Calu3 (cell line): Measurements from ENCODE around the gene PEX6. TPM values are rescaled to one million over a fixed set of nuclear protein-coding genes. Genes with fewer than 3 reads are reported as not detected.
A peak's percentile ranks its signal among the peaks of the same experiment; 100 is the strongest.
"Not testable (repeated sequence)": the region's sequence is repeated elsewhere in the genome, so short reads cannot be mapped to it uniquely, and the experiment has no call there.

ENCODE experiments used
- BruUV-seq: library from RNA; stranded (reverse); fragments of 400-500 nt; replicated peaks from 2 replicates; lab custom pipeline; 2021; lab: Mats Ljungman, UMichigan
- CTCF ChIA-PET: fragments of 300-600 bp; sonication (Branson Sonifier 250); formaldehyde crosslinking; loops from one replicate; lab custom pipeline; 2022; ENCODE audit warnings: antibody characterized with exemption; lab: Charles Lee
- DNase-seq: peaks from one replicate; pipeline ENCODE4 v3.0.0; 2022
- H3K27ac Mint-ChIP-seq: one replicate; pipeline ENCODE4 v1.8.0; 2022; ENCODE audit warnings: mixed read lengths; ENCODE audit not compliant: unreplicated experiment
- H3K27me3 Mint-ChIP-seq: one replicate; pipeline ENCODE4 v1.8.0; 2022; ENCODE audit warnings: mixed read lengths; ENCODE audit not compliant: unreplicated experiment
- H3K36me3 Mint-ChIP-seq: one replicate; pipeline ENCODE4 v1.8.0; 2022; ENCODE audit warnings: mild to moderate bottlenecking, moderate library complexity, mixed read lengths; ENCODE audit not compliant: insufficient read depth, unreplicated experiment
- H3K4me1 Mint-ChIP-seq: one replicate; pipeline ENCODE4 v1.8.0; 2022; ENCODE audit warnings: mild to moderate bottlenecking, low read depth, mixed read lengths; ENCODE audit not compliant: unreplicated experiment
- H3K4me3 Mint-ChIP-seq: one replicate; pipeline ENCODE4 v1.8.0; 2022; ENCODE audit warnings: mild to moderate bottlenecking, low read depth, moderate library complexity, mixed read lengths; ENCODE audit not compliant: unreplicated experiment
- H3K9me3 Mint-ChIP-seq: one replicate; pipeline ENCODE4 v1.8.0; 2022; ENCODE audit warnings: low read depth, mixed read lengths; ENCODE audit not compliant: unreplicated experiment
- intact Hi-C: fragments of 100-400 bp; cut with micrococcal nuclease; formaldehyde crosslinking; loops from one replicate; pipeline ENCODE4 v1.10.0; 2022; ENCODE audit not compliant: unreplicated experiment
- total RNA-seq: library from RNA; stranded (reverse); gene quantifications from 2 replicates; pipeline ENCODE4 v1.2.3, GENCODE V29; 2022
- TF ChIP-seq, protein P1 (sequence below): fragments of 200-600 bp; IDR thresholded peaks from one replicate; pipeline ENCODE4 v1.8.0; 2022; ENCODE audit warnings: antibody characterized with exemption; ENCODE audit not compliant: unreplicated experiment

Gene PEX6
- total RNA-seq, 1 experiment from 2014 or later, result 27.8 TPM

DNA sequence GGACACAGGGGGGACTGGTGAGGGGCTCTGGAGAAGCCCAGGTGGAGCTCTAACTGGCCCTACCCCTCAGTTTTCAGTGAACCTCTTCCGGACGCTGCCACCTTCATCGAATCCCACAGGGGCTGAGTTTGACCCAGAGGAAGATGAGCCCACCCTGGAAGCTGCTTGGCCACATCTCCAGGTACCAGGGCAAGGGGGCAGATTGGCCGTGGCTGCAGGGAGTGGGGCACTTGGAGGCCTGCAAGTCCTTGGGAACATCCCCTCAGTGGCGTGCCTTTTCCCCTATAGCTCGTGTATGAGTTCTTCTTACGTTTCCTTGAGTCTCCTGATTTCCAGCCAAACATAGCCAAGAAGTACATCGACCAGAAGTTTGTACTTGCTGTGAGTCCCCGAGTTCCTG is 28.1 kb upstream of the PEX6 start:
- no peaks in the 10 kb centered on the region for H3K9me3 Mint-ChIP-seq
- no TSS peak for BruUV-seq
- peaks cover 23% of the 10 kb centered on the region for H3K36me3 Mint-ChIP-seq
- TF ChIP-seq, protein P1, sequence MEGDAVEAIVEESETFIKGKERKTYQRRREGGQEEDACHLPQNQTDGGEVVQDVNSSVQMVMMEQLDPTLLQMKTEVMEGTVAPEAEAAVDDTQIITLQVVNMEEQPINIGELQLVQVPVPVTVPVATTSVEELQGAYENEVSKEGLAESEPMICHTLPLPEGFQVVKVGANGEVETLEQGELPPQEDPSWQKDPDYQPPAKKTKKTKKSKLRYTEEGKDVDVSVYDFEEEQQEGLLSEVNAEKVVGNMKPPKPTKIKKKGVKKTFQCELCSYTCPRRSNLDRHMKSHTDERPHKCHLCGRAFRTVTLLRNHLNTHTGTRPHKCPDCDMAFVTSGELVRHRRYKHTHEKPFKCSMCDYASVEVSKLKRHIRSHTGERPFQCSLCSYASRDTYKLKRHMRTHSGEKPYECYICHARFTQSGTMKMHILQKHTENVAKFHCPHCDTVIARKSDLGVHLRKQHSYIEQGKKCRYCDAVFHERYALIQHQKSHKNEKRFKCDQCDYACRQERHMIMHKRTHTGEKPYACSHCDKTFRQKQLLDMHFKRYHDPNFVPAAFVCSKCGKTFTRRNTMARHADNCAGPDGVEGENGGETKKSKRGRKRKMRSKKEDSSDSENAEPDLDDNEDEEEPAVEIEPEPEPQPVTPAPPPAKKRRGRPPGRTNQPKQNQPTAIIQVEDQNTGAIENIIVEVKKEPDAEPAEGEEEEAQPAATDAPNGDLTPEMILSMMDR, result no peak
- CTCF ChIA-PET, result interaction anchor here (1.3 kb wide), 1 partner anchor 78 kb away, joined by 4 read pairs; the partner anchor contains the start of gene CNPY3
- intact Hi-C loops, result no loop called here
- no peak overlapping the region for H3K4me3 Mint-ChIP-seq
- H3K4me1 Mint-ChIP-seq, result peaks cover 4% of the 10 kb centered on the region
- no peaks in the 10 kb centered on the region for H3K27me3 Mint-ChIP-seq
- no peak overlapping the region for H3K27ac Mint-ChIP-seq
- DNase-seq, result no peak

DNA sequence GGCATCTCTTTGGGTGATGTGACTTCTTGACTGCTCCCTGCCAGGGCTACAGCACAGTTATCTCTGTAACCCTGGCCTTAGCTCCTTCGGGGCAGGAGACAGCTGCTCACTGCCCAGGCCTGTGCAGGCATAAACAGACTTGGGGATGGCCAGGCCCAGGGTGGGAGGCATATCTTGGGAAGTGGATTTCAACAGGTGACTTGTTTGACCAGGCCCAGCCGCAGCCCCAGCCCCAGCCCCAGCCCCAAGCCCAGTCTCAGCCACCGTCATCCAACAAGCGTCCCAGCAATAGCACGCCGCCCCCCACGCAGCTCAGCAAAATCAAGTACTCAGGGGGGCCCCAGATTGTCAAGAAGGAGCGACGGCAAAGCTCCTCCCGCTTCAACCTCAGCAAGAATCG is 27.3 kb upstream of the PEX6 start:
- Mint-ChIP-seq H3K9me3 (no peaks in the 10 kb centered on the region), H3K27ac (peak overlapping the region; percentile 12), H3K4me1 (no peaks in the 10 kb centered on the region), H3K27me3 (no peaks in the 10 kb centered on the region), H3K36me3 (peaks cover 16% of the 10 kb centered on the region), H3K4me3 (no peak overlapping the region)
- DNase-seq, result no peak
- no TSS peak for BruUV-seq
- TF ChIP-seq, protein P1, result no peak
- intact Hi-C loops, result no loop called here
- CTCF ChIA-PET, result interaction anchor here (0.7 to 1.3 kb wide), 2 partner anchors 27 to 77 kb away, joined by 4 read pairs; partner anchors contain the start of gene CNPY3

DNA sequence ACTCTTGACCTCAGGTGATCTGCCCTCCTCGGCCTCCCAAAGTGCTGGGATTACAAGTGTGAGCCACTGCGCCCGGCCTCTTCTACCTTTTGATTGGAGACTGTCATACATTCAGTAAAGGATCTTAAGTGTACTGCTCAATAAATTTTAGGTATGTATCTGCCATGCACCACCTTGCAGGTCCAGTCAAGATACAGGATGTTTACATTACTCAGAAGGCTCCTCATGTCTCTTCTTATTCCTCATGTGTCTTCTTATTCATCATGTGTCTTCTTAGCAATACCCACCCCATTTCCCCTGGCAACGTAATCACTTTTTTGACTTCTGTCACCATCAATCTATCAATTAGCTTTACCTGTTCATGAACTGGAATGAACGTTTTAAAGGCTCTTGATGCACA is 26.9 kb upstream of the PEX6 start:
- peak overlapping the region; percentile 12 for H3K27ac Mint-ChIP-seq
- no peaks in the 10 kb centered on the region for H3K27me3 Mint-ChIP-seq
- no peaks in the 10 kb centered on the region for H3K9me3 Mint-ChIP-seq
- CTCF ChIA-PET, result interaction anchor here (0.7 to 1.3 kb wide), 3 partner anchors 15 to 77 kb away, joined by 3 to 4 read pairs (median 4); partner anchors contain the start of genes CNPY3 and RRP36
- H3K4me3 Mint-ChIP-seq, result no peak overlapping the region
- intact Hi-C loops, result no loop called here
- TF ChIP-seq, protein P1, result no peak
- peaks cover 16% of the 10 kb centered on the region for H3K36me3 Mint-ChIP-seq
- no TSS peak for BruUV-seq
- no peaks in the 10 kb centered on the region for H3K4me1 Mint-ChIP-seq
- no peak for DNase-seq

DNA sequence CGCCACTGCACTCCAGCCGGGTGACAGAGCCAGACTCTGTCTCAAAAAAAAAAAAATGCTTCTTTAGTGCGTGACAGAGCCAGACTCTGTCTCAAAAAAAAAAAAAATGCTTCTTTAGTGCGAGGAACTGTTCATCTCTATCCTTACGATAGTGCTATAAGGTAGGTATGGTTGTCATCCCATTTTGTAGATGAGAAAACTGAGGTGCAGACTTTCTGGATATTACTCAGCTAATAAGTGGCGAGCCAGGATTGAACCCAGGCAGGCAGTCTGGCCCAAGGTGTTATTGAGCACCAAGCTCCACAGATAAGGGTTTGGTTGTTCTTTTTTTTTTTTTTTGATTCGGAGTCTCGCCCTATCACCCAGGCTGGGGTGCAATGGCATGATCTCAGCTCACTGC is 22.9 kb upstream of the PEX6 start:
- TF ChIP-seq, protein P1, result no peak
- peaks cover 16% of the 10 kb centered on the region for H3K36me3 Mint-ChIP-seq
- intact Hi-C loops, result no loop called here
- H3K27ac Mint-ChIP-seq, result no peak overlapping the region
- no peaks in the 10 kb centered on the region for H3K9me3 Mint-ChIP-seq
- no peaks in the 10 kb centered on the region for H3K4me1 Mint-ChIP-seq
- no peak overlapping the region for H3K4me3 Mint-ChIP-seq
- no peak for DNase-seq
- no peaks in the 10 kb centered on the region for H3K27me3 Mint-ChIP-seq
- no TSS peak for BruUV-seq
- CTCF ChIA-PET, result interaction anchor here (0.6 to 0.7 kb wide), 3 partner anchors 9 to 207 kb away, joined by 3 to 5 read pairs (median 3); no protein-coding TSS in a partner anchor

GRCh38 chr6:42998205-42998604 is 19.2 kb upstream of the PEX6 start:
- H3K36me3 Mint-ChIP-seq, H3K9me3 Mint-ChIP-seq, H3K27ac Mint-ChIP-seq, H3K4me3 Mint-ChIP-seq, H3K4me1 Mint-ChIP-seq, BruUV-seq, DNase-seq, H3K27me3 Mint-ChIP-seq: not testable (repeated sequence)
- intact Hi-C loops, result loop anchor here (5.0 kb wide), 1 partner anchor 96 kb away; no protein-coding TSS in a partner anchor
- CTCF ChIA-PET, result interaction anchor here (0.6 to 1.1 kb wide), 2 partner anchors 16 to 51 kb away, joined by 3 to 4 read pairs; partner anchors contain the start of genes KLHDC3 and MEA1
